Measurements from ENCODE around the gene IL2RA. TPM values are rescaled to one million over a fixed set of nuclear protein-coding genes. Genes with fewer than 3 reads are reported as not detected.

IL2RA gene
- total RNA-seq, 1 experiment from 2014 or later, result not detected

GRCh38 chr10:6035101-6035834 lies 26.9 kb downstream of the IL2RA start:
- CTCF ChIA-PET, result no interaction called here
- H3K79me2 ChIP-seq (ENCODE audit: low read length), result no peaks in the 10 kb centered on the region

GRCh38 chr10:6034371-6034770 lies 27.8 kb downstream of the IL2RA start:
- DNase-seq (no peak), ATAC-seq (no peak)
- H3K4me3 ChIP-seq (ENCODE audit: low read length), result no peak overlapping the region
- H3K4me1 ChIP-seq (ENCODE audit: insufficient read depth, low read length), result no peaks in the 10 kb centered on the region
- TF ChIP-seq EZH2 (IDR thresholded peaks at IDR 0.05; ENCODE audit: low read length, unreplicated experiment), result no peak
- no peak for TF ChIP-seq EZH2phosphoT487 (IDR thresholded peaks at IDR 0.05; ENCODE audit: borderline replicate concordance, low read length)
- TF ChIP-seq CTCF (conservative IDR thresholded peaks at IDR 0.05; ENCODE audit: low read depth, low read length), result no peak
- H3K9ac ChIP-seq (ENCODE audit: low read length), result no peak overlapping the region
- no TSS peak for BruUV-seq (replicated peaks)
- H3K79me2 ChIP-seq (ENCODE audit: low read length), result no peaks in the 10 kb centered on the region
- POLR2A ChIA-PET (ENCODE audit: unreplicated experiment), result no interaction called here
- intact Hi-C loops (cut with micrococcal nuclease), result no loop called here
- no peaks in the 10 kb centered on the region for H4K20me1 ChIP-seq (ENCODE audit: low read length)
- H3K27ac ChIP-seq (ENCODE audit: low read length), result no peak overlapping the region
- no peak overlapping the region for H3K4me2 ChIP-seq (ENCODE audit: low read length)
- H3F3A ChIP-seq (ENCODE audit: low read length, unreplicated experiment), result no peaks in the 10 kb centered on the region
- peaks cover 19% of the 10 kb centered on the region for H3K27me3 ChIP-seq (ENCODE audit: low read length)
- H2AFZ ChIP-seq (ENCODE audit: low read length), result no peak overlapping the region
- H3K36me3 ChIP-seq (ENCODE audit: low read depth, low read length), result no peaks in the 10 kb centered on the region
- CTCF ChIA-PET, result no interaction called here
- no peaks in the 10 kb centered on the region for H3K9me3 ChIP-seq (ENCODE audit: low read length)
- no peaks in the 10 kb centered on the region for H3K9me2 ChIP-seq (replicated peaks; ENCODE audit: low read length)

More at GRCh38 chr10:6035101-6035834, 26.9 kb downstream of the IL2RA start:
- Histone ChIP-seq H3F3A (ENCODE audit: low read length, unreplicated experiment) (no peaks in the 10 kb centered on the region), H3K36me3 (ENCODE audit: low read depth, low read length) (no peaks in the 10 kb centered on the region), H3K4me2 (ENCODE audit: low read length) (no peak overlapping the region), H3K9ac (ENCODE audit: low read length) (no peak overlapping the region), H3K4me3 (ENCODE audit: low read length) (no peak overlapping the region), H3K9me3 (ENCODE audit: low read length) (no peaks in the 10 kb centered on the region), H3K4me1 (ENCODE audit: insufficient read depth, low read length) (no peaks in the 10 kb centered on the region), H4K20me1 (ENCODE audit: low read length) (no peaks in the 10 kb centered on the region), H2AFZ (ENCODE audit: low read length) (no peak overlapping the region), H3K9me2 (replicated peaks; ENCODE audit: low read length) (no peaks in the 10 kb centered on the region), H3K27me3 (ENCODE audit: low read length) (peaks cover 28% of the 10 kb centered on the region), H3K27ac (ENCODE audit: low read length) (no peak overlapping the region)
- intact Hi-C loops (cut with micrococcal nuclease), result no loop called here
- POLR2A ChIA-PET (ENCODE audit: unreplicated experiment), result no interaction called here
- DNase-seq (no peak), ATAC-seq (no peak)
- TF ChIP-seq EZH2 (IDR thresholded peaks at IDR 0.05; ENCODE audit: low read length, unreplicated experiment), result no peak
- TF ChIP-seq EZH2phosphoT487 (IDR thresholded peaks at IDR 0.05; ENCODE audit: borderline replicate concordance, low read length), result no peak
- no peak for TF ChIP-seq CTCF (conservative IDR thresholded peaks at IDR 0.05; ENCODE audit: low read depth, low read length)
- BruUV-seq (replicated peaks), result no TSS peak

DNA sequence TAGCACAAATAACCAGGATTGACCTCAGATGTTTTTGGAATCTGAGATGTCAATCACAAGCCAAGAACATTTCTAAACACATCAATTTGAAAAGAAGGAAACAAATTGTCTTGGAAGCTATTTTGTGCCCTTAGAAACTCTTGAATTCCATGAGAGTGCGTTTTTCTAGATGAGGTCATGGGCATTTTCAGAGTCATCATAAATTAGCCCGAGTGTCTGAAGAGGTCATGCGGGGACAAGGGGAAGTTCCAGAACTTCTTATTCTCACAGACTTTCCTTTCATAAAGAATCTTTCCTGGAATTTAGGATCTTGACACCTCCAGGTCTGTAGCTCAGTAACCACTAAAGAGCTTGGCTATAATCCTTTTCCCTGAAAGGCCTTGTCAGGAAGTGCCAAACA lies 28.2 kb downstream of the IL2RA start:
- DNase-seq (no peak), ATAC-seq (no peak)
- Histone ChIP-seq H3K4me1 (ENCODE audit: insufficient read depth, low read length) (no peaks in the 10 kb centered on the region), H3K79me2 (ENCODE audit: low read length) (no peaks in the 10 kb centered on the region), H4K20me1 (ENCODE audit: low read length) (no peaks in the 10 kb centered on the region), H3K4me2 (ENCODE audit: low read length) (no peak overlapping the region), H3K36me3 (ENCODE audit: low read depth, low read length) (no peaks in the 10 kb centered on the region), H3K27ac (ENCODE audit: low read length) (no peak overlapping the region), H3K27me3 (ENCODE audit: low read length) (peaks cover 14% of the 10 kb centered on the region), H3K4me3 (ENCODE audit: low read length) (no peak overlapping the region), H3K9me3 (ENCODE audit: low read length) (no peaks in the 10 kb centered on the region), H2AFZ (ENCODE audit: low read length) (no peak overlapping the region), H3F3A (ENCODE audit: low read length, unreplicated experiment) (no peaks in the 10 kb centered on the region), H3K9me2 (replicated peaks; ENCODE audit: low read length) (no peaks in the 10 kb centered on the region), H3K9ac (ENCODE audit: low read length) (no peak overlapping the region)
- intact Hi-C loops (cut with micrococcal nuclease), result no loop called here
- TF ChIP-seq EZH2phosphoT487 (IDR thresholded peaks at IDR 0.05; ENCODE audit: borderline replicate concordance, low read length) (no peak), EZH2 (IDR thresholded peaks at IDR 0.05; ENCODE audit: low read length, unreplicated experiment) (no peak), CTCF (conservative IDR thresholded peaks at IDR 0.05; ENCODE audit: low read depth, low read length) (no peak)
- BruUV-seq (replicated peaks), result no TSS peak
- ChIA-PET POLR2A (ENCODE audit: unreplicated experiment) (no interaction called here), CTCF (no interaction called here)

All from PC-3 (cell line).